ENCODE data around the gene EPB41L1. TPM values are rescaled to one million over a fixed set of nuclear protein-coding genes. Genes with fewer than 3 reads are reported as not detected.

EPB41L1 gene
- total RNA-seq, 2 experiments from 2014 or later = 1.0 to 2.2 TPM

GRCh38 chr20:36158160-36158741 is 3.7 kb downstream of the EPB41L1 start:
- H3K4me3 Mint-ChIP-seq = no peak overlapping the region
- peaks cover 5% of the 10 kb centered on the region for H3K4me1 Mint-ChIP-seq (ENCODE audit: low read depth)
- ATAC-seq (no peak), DNase-seq (no peak)
- ChIA-PET CTCF (interaction anchor here (1.0 to 4.7 kb wide), 8 partner anchors 11 to 241 kb away, joined by 3 to 24 read pairs (median 12); no protein-coding TSS in a partner anchor), POLR2A (interaction anchor here (1.2 kb wide), 1 partner anchor 44 kb away, joined by 4 read pairs; no protein-coding TSS in a partner anchor)
- H3K27me3 Mint-ChIP-seq = peaks cover 12% of the 10 kb centered on the region
- no peak overlapping the region for H3K27ac Mint-ChIP-seq
- TF ChIP-seq CTCF (IDR thresholded peaks at IDR 0.05) = no peak
- no peaks in the 10 kb centered on the region for H3K36me3 Mint-ChIP-seq (ENCODE audit: low read depth)
- intact Hi-C loops (cut with micrococcal nuclease) = no loop called here
- H3K9me3 Mint-ChIP-seq = no peaks in the 10 kb centered on the region

GRCh38 chr20:36159833-36160232 is 5.3 kb downstream of the EPB41L1 start:
- Mint-ChIP-seq H3K4me3 (no peak overlapping the region), H3K9me3 (no peaks in the 10 kb centered on the region), H3K4me1 (ENCODE audit: low read depth) (peaks cover 3% of the 10 kb centered on the region), H3K36me3 (ENCODE audit: low read depth) (no peaks in the 10 kb centered on the region), H3K27ac (no peak overlapping the region), H3K27me3 (peaks cover 8% of the 10 kb centered on the region)
- no peak for TF ChIP-seq CTCF (IDR thresholded peaks at IDR 0.05)
- ChIA-PET CTCF (interaction anchor here (1.5 to 4.7 kb wide), 3 partner anchors 39 to 43 kb away, joined by 5 to 24 read pairs (median 21); no protein-coding TSS in a partner anchor), POLR2A (no interaction called here)
- ATAC-seq (no peak), DNase-seq (no peak)
- intact Hi-C loops (cut with micrococcal nuclease) = no loop called here

GRCh38 chr20:36162272-36162966 is 7.9 kb downstream of the EPB41L1 start:
- ChIA-PET POLR2A (no interaction called here), CTCF (interaction anchor here (0.8 to 1.6 kb wide), 3 partner anchors 31 to 40 kb away, joined by 3 to 7 read pairs (median 4); no protein-coding TSS in a partner anchor)
- DNase-seq (no peak), ATAC-seq (no peak)
- H3K4me1 Mint-ChIP-seq (ENCODE audit: low read depth) = no peaks in the 10 kb centered on the region
- H3K36me3 Mint-ChIP-seq (ENCODE audit: low read depth) = no peaks in the 10 kb centered on the region
- no peak overlapping the region for H3K4me3 Mint-ChIP-seq
- intact Hi-C loops (cut with micrococcal nuclease) = no loop called here
- no peak for TF ChIP-seq CTCF (IDR thresholded peaks at IDR 0.05)
- H3K9me3 Mint-ChIP-seq = no peaks in the 10 kb centered on the region
- H3K27ac Mint-ChIP-seq = no peak overlapping the region
- H3K27me3 Mint-ChIP-seq = no peaks in the 10 kb centered on the region

- no peak overlapping the region for H3K27ac Mint-ChIP-seq
- ChIA-PET POLR2A (no interaction called here), CTCF (no interaction called here)
- TF ChIP-seq CTCF (IDR thresholded peaks at IDR 0.05) = no peak
- intact Hi-C loops (cut with micrococcal nuclease) = no loop called here
- H3K4me3 Mint-ChIP-seq = no peak overlapping the region
- ATAC-seq (no peak), DNase-seq (no peak)
- no peaks in the 10 kb centered on the region for H3K27me3 Mint-ChIP-seq
- H3K9me3 Mint-ChIP-seq = no peaks in the 10 kb centered on the region
- no peaks in the 10 kb centered on the region for H3K36me3 Mint-ChIP-seq (ENCODE audit: low read depth)
- no peaks in the 10 kb centered on the region for H3K4me1 Mint-ChIP-seq (ENCODE audit: low read depth)
Observed at GRCh38 chr20:36167902-36168503, 13.5 kb downstream of the EPB41L1 start.
